ENCODE measurements around the gene NEGR1. TPM values are rescaled to one million over a fixed set of nuclear protein-coding genes. Genes with fewer than 3 reads are reported as not detected.

Gene NEGR1
- total RNA-seq, 1 donor from 2014 or later: 0.58 TPM

GRCh38 chr1:71882637-71883036, 399.7 kb downstream of the NEGR1 start:
- Mint-ChIP-seq H3K4me1 (no peaks in the 10 kb centered on the region), H3K27me3 (ENCODE audit: low read depth) (no peaks in the 10 kb centered on the region), H3K9me3 (no peaks in the 10 kb centered on the region), H3K4me3 (no peak overlapping the region), H3K36me3 (ENCODE audit: low read depth) (no peaks in the 10 kb centered on the region), H3K27ac (ENCODE audit: unreplicated experiment) (no peak overlapping the region)
- TF ChIP-seq, protein P1, sequence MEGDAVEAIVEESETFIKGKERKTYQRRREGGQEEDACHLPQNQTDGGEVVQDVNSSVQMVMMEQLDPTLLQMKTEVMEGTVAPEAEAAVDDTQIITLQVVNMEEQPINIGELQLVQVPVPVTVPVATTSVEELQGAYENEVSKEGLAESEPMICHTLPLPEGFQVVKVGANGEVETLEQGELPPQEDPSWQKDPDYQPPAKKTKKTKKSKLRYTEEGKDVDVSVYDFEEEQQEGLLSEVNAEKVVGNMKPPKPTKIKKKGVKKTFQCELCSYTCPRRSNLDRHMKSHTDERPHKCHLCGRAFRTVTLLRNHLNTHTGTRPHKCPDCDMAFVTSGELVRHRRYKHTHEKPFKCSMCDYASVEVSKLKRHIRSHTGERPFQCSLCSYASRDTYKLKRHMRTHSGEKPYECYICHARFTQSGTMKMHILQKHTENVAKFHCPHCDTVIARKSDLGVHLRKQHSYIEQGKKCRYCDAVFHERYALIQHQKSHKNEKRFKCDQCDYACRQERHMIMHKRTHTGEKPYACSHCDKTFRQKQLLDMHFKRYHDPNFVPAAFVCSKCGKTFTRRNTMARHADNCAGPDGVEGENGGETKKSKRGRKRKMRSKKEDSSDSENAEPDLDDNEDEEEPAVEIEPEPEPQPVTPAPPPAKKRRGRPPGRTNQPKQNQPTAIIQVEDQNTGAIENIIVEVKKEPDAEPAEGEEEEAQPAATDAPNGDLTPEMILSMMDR (conservative IDR thresholded peaks at IDR 0.05): no peak
- no peak for DNase-seq (ENCODE audit: low read depth, low spot score)

DNA sequence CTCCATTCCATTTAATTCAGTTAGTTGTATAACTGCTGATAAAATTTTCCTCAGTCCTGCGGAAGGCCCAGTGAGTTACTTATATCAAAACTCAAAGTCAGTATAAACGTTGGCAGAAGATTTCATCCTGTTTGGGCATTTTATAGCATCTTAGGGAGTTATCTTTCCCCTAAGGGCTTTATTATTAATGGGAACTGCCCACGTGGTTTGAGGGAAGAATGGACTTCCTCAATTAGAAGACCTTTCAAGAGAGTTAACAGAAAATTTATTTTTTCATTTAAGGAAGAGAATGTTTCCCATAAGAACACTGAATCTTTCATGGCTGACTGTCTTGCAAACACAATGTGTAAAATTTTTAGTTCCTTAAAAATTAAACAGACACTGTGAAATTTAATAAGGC, 400.1 kb downstream of the NEGR1 start:
- Mint-ChIP-seq H3K27ac (ENCODE audit: unreplicated experiment) (no peak overlapping the region), H3K36me3 (ENCODE audit: low read depth) (no peaks in the 10 kb centered on the region), H3K4me1 (no peaks in the 10 kb centered on the region), H3K9me3 (no peaks in the 10 kb centered on the region), H3K4me3 (no peak overlapping the region), H3K27me3 (ENCODE audit: low read depth) (no peaks in the 10 kb centered on the region)
- TF ChIP-seq, protein P1 (conservative IDR thresholded peaks at IDR 0.05): no peak
- no peak for DNase-seq (ENCODE audit: low read depth, low spot score)

- Mint-ChIP-seq H3K4me1 (no peaks in the 10 kb centered on the region), H3K9me3 (no peaks in the 10 kb centered on the region), H3K36me3 (ENCODE audit: low read depth) (no peaks in the 10 kb centered on the region), H3K27ac (ENCODE audit: unreplicated experiment) (no peak overlapping the region), H3K27me3 (ENCODE audit: low read depth) (no peaks in the 10 kb centered on the region), H3K4me3 (no peak overlapping the region)
- TF ChIP-seq, protein P1 (conservative IDR thresholded peaks at IDR 0.05): no peak
- DNase-seq (ENCODE audit: low read depth, low spot score): no peak
Observed at GRCh38 chr1:71881611-71882010, 400.7 kb downstream of the NEGR1 start.

- Mint-ChIP-seq H3K9me3 (no peaks in the 10 kb centered on the region), H3K36me3 (ENCODE audit: low read depth) (no peaks in the 10 kb centered on the region), H3K4me1 (no peaks in the 10 kb centered on the region), H3K27ac (ENCODE audit: unreplicated experiment) (no peak overlapping the region), H3K4me3 (no peak overlapping the region), H3K27me3 (ENCODE audit: low read depth) (no peaks in the 10 kb centered on the region)
- TF ChIP-seq, protein P1 (conservative IDR thresholded peaks at IDR 0.05): no peak
- DNase-seq (ENCODE audit: low read depth, low spot score): no peak
Observed at GRCh38 chr1:71869326-71869725, 413.0 kb downstream of the NEGR1 start.

DNA sequence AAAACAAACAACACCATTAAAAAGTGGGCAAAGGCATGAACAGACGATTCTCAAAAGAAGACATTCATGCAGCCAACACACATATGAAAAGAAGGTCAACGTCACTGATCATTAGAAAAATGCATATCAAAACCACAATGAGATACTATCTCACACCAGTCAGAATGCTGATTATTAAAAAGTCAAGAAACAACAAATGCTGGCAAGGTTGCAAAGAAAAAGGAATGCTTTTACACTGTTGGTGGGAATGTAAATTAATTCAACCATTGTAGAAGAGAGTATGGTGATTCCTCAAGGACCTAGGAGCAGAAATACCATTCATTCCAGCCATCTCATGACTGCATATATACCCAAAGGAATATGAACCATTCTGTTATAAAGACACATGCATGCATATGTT, 419.6 kb downstream of the NEGR1 start:
- H3K4me1 Mint-ChIP-seq: peaks cover 4% of the 10 kb centered on the region
- H3K36me3 Mint-ChIP-seq (ENCODE audit: low read depth): no peaks in the 10 kb centered on the region

More for the DNA sequence above, 419.6 kb downstream of the NEGR1 start:
- no peaks in the 10 kb centered on the region for H3K9me3 Mint-ChIP-seq
- H3K27ac Mint-ChIP-seq (ENCODE audit: unreplicated experiment): no peak overlapping the region
- DNase-seq (ENCODE audit: low read depth, low spot score): no peak
- H3K27me3 Mint-ChIP-seq (ENCODE audit: low read depth): no peaks in the 10 kb centered on the region
- no peak overlapping the region for H3K4me3 Mint-ChIP-seq
- TF ChIP-seq, protein P1 (conservative IDR thresholded peaks at IDR 0.05): no peak
